ENCODE results near the gene GRK3.

- no peak for TF ChIP-seq CTCF (conservative IDR thresholded peaks at IDR 0.05 in 1 of 2, IDR thresholded peaks at IDR 0.05 in 1 of 2; ENCODE audit: extremely low read depth in 1 of 2, insufficient read depth in 1 of 2, low read depth in 1 of 2, low read length in 2 of 2)
- no peak for TF ChIP-seq EZH2 (IDR thresholded peaks at IDR 0.05; ENCODE audit: borderline replicate concordance, low read length)
Measured at GRCh38 chr22:25746012-25746373, 181.5 kb downstream of the GRK3 start.

All from mammary epithelial cell (primary cell).